ENCODE measurements around the gene ADAMTSL2.

Gene ADAMTSL2

GRCh38 chr9:133494636-133495326 is 39.7 kb upstream of the ADAMTSL2 start:
- H3K4me3 ChIP-seq (ENCODE audit: low read length) = no peak overlapping the region
- no peak for TF ChIP-seq ZNF274 (IDR thresholded peaks at IDR 0.05; ENCODE audit: low read depth, low read length)

DNA sequence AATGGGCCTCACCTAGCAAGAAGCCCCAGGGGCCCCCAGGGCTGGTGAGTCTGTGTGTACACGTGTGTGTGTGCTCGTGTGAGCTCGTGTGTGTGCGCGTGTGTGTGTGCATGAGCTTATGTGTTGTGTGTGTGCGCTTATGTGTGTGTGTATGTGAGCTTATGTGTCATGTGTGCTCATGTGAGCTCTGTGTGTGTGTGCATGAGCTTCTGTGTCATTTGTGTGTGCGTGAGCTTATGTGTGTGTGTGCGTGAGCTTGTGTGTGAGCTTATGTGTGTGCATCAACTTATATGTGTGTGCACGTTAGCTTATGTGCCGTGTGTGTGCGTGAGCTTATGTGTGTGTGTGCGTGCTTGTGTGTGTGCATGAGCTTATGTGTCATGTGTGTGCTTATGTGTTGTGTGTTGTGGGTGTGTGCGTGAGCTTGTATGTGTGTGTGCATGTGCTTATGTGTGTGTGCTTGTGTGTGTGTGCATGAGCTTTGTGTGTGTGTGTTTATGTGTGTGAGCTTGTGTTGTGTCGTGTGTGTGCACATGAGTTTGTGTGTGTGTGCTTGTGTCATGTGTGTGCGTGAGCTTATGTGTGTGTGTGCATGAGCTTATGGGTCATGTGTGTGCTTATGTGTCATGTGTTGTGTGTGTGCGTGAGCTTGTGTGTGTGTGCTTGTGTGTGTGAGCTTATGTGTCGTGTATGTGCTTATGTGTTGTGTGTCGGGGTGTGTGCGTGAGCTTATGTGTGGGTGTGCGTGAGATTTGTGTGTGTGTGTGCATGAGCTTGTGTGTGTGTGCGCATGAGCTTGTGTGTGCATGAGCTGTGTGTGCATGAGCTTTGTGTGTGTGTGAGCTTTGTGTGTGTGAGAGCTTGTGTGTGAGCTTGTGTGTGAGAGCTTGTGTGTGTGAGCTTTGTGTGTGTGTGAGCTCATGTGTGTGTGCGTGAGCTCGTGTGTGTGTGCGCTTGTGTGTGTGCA is 38.9 kb upstream of the ADAMTSL2 start:
- no peak for TF ChIP-seq ZNF274 (IDR thresholded peaks at IDR 0.05; ENCODE audit: low read depth, low read length)
- H3K4me3 ChIP-seq (ENCODE audit: low read length) = no peak overlapping the region

DNA sequence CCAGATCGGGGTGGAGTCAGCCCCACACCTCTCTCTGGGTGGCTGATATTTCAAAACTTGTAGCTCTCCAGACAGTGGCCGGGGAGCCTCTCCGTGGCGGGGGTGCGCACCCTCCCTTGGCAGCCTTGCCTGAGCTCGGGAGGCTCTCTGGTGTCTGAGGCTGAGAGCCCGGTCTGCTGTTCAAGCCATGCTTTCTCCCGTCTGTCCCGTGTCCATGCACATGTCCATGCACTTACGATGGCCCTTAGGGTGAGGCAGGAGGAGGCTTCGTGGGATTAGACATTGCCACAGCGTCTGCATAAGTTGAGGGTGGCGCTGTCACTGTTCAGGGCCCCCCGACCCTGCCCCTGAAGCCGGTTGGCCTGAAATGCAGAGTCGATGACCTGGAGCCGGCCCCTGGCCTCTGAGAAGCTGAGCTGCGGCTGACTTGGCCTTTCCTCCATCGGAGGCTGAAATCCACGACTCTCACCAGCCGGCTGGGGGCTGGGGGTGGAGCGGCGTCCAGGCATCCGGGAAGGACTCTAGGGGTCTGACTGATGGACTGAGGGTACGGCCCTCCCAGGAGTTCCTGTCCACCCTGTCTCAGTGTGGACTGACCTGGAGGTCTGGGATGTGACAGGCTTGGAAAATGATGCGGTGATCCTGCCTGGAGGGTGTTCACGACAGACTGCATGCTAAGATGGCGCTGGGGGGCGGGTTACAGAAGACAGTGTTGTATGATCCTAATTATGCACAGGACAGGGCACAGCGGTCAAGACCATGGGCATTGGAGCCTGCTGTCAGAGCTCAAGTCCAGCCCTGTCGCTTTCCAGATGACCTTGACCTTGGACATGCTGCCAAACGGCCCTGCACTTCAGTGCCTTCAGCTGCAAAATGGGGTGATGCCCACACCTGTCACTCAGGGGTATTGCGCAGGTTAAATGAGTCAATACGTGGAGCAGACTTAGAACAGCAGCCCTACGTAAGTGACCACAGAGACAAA is 37.4 kb upstream of the ADAMTSL2 start:
- H3K4me3 ChIP-seq (ENCODE audit: low read length) = no peak overlapping the region
- TF ChIP-seq ZNF274 (IDR thresholded peaks at IDR 0.05; ENCODE audit: low read depth, low read length) = no peak

- no peak overlapping the region for H3K4me3 ChIP-seq (ENCODE audit: low read length)
- no peak for TF ChIP-seq ZNF274 (IDR thresholded peaks at IDR 0.05; ENCODE audit: low read depth, low read length)
These were observed 35.2 kb upstream of the ADAMTSL2 start for GRCh38 chr9:133499132-133499891.

GRCh38 chr9:133499892-133500270 is 34.6 kb upstream of the ADAMTSL2 start:
- TF ChIP-seq ZNF274 (IDR thresholded peaks at IDR 0.05; ENCODE audit: low read depth, low read length) = no peak

DNA sequence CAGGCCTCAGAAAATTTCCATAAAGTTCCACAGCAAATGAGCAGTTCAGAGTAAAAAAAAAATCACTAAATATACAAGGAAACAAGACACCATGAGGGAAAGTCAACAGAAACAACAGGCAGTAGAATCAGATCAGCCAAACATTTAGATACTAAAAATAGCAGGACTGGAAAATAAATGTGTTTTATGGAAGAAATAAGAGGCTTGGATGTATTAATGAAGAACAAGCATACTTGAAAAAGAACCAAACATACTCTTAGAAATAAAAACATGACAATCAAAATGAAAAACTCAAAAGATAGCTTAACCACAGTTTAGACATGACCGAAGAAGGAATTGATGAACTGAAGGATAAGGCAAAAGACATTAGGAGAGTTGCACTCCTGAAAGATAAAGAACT is 32.4 kb upstream of the ADAMTSL2 start:
- TF ChIP-seq ZNF274 (IDR thresholded peaks at IDR 0.05; ENCODE audit: low read depth, low read length) = no peak
- no peak overlapping the region for H3K4me3 ChIP-seq (ENCODE audit: low read length)

More at GRCh38 chr9:133499892-133500270, 34.6 kb upstream of the ADAMTSL2 start:
- no peak overlapping the region for H3K4me3 ChIP-seq (ENCODE audit: low read length)

DNA sequence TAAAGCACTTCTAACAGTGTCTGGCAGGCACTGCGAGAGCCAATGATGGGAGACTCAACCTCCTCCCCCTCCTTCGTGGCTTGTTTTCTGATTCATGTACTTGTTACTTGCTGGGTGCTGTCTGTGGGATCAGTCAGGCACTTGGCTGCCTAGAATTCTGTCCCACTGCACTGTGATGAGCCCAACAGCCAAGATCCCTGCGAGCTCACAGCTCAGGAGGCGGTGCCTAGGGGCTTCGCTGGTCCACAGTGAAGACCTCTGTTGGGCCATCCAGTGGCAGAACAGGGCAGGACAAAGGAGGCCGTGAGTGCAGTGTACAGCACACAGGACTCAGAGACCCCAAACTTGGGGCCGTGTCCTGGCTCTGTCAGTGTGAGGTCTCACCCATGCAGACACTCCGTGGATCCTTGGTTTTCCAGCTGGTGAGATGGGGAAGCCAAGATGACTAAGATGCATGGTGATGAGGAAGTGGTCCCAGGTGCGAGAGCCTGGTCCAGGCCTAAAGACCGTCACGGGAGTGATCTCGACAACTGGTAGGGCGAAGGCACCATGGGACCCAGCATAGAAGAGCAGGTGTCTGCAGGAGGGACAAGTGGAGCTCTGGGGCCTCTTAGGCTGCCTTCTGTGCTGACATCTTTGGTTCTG is 29.2 kb upstream of the ADAMTSL2 start:
- no peak for TF ChIP-seq ZNF274 (IDR thresholded peaks at IDR 0.05; ENCODE audit: low read depth, low read length)
- H3K4me3 ChIP-seq (ENCODE audit: low read length) = no peak overlapping the region

- H3K4me3 ChIP-seq (ENCODE audit: low read length) = no peak overlapping the region
- TF ChIP-seq ZNF274 (IDR thresholded peaks at IDR 0.05; ENCODE audit: low read depth, low read length) = no peak
These were observed 28.4 kb upstream of the ADAMTSL2 start for GRCh38 chr9:133505901-133506652.

DNA sequence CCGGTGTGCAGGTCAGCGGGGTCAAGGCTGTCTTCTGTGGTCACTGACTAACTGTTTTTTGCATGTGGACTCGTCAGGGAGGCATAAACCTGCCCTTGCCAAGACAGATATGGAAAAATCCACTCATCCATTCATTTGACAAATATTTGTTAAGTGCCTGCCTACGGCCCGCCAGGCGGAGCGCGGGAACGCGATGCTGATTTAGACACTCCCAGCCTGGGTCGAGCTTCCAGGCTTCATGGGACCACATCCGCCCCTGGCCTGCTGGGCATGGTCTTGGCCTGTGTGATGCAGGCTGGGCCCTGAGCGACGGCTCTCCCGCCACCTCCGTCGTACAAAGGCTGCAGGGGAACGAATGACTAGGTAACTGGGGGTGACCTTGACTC is 27.9 kb upstream of the ADAMTSL2 start:
- no peak for TF ChIP-seq ZNF274 (IDR thresholded peaks at IDR 0.05; ENCODE audit: low read depth, low read length)
- H3K4me3 ChIP-seq (ENCODE audit: low read length) = no peak overlapping the region

GRCh38 chr9:133507246-133507965 is 27.1 kb upstream of the ADAMTSL2 start:
- TF ChIP-seq ZNF274 (IDR thresholded peaks at IDR 0.05; ENCODE audit: low read depth, low read length) = no peak
- H3K4me3 ChIP-seq (ENCODE audit: low read length) = no peak overlapping the region

GRCh38 chr9:133508046-133508445 is 26.5 kb upstream of the ADAMTSL2 start:
- H3K4me3 ChIP-seq (ENCODE audit: low read length) = no peak overlapping the region
- no peak for TF ChIP-seq ZNF274 (IDR thresholded peaks at IDR 0.05; ENCODE audit: low read depth, low read length)
